Panc1 (cell line): Measurements from ENCODE around the gene CRYBG1. TPM values are rescaled to one million over a fixed set of nuclear protein-coding genes. Genes with fewer than 3 reads are reported as not detected.

Source experiments
- ATAC-seq: fragments of 200-7000 bp; cut with Tn5 transposase; 2 replicates; pipeline ENCODE4 v1.9.1; 2020; ENCODE audit warnings: mild to moderate bottlenecking, moderate library complexity
- BruUV-seq: library from RNA; stranded (reverse); fragments of 400-500 nt; replicated peaks from 2 replicates; lab custom pipeline; 2021; lab: Mats Ljungman, UMichigan
- CTCF ChIA-PET: fragments of 300-600 bp; sonication (Branson Sonifier 250); formaldehyde crosslinking; loops from one replicate; lab custom pipeline; 2022; ENCODE audit warnings: antibody characterized with exemption; lab: Charles Lee
- POLR2A ChIA-PET: fragments of 300-600 bp; sonication (Branson Sonifier 250); formaldehyde crosslinking; loops from one replicate; lab custom pipeline; 2022; ENCODE audit warnings: antibody characterized with exemption; lab: Charles Lee
- DNase-seq: peaks from one replicate; pipeline ENCODE4 v3.0.0-alpha.2; 2010; ENCODE audit warnings: low read depth, low spot score
- H3K27ac ChIP-seq: 2 replicates; pipeline ENCODE4 v1.5.1; 2011; ENCODE audit warnings: mild to moderate bottlenecking, low read length, inconsistent platforms
- H3K27me3 ChIP-seq: fragments of 200-500 bp; sonication (Bioruptor generic); 2 replicates; pipeline ENCODE4 v1.6.0; 2014; ENCODE audit warnings: low read length, inconsistent platforms; ENCODE audit not compliant: control insufficient read depth, insufficient read depth
- H3K36me3 ChIP-seq: fragments of 200-500 bp; sonication (Bioruptor generic); 2 replicates; pipeline ENCODE4 v1.5.1; 2014; ENCODE audit warnings: inconsistent platforms, mild to moderate bottlenecking, low read length, moderate library complexity; ENCODE audit not compliant: control insufficient read depth, insufficient read depth
- H3K4me1 ChIP-seq: 2 replicates; pipeline ENCODE4 v1.5.1; 2011; ENCODE audit warnings: inconsistent platforms, mild to moderate bottlenecking, low read length, moderate library complexity; ENCODE audit not compliant: control insufficient read depth, insufficient read depth
- H3K4me3 ChIP-seq, 2 experiments: 2 replicates each; pipeline ENCODE4 v1.5.1; 2011 to 2012; ENCODE audit warnings: low read depth in 2 of 2, low read length in 2 of 2, mild to moderate bottlenecking in 2 of 2, inconsistent platforms in 1 of 2, moderate library complexity in 1 of 2
- H3K9me3 ChIP-seq: fragments of 200-500 bp; sonication (Bioruptor generic); 2 replicates; pipeline ENCODE4 v1.5.1; 2014; ENCODE audit warnings: low read depth, mild to moderate bottlenecking, inconsistent platforms, low read length, moderate library complexity; ENCODE audit not compliant: control insufficient read depth, insufficient read depth
- CTCF ChIP-seq: fragments of 450-650 bp; IDR thresholded peaks from 2 replicates; pipeline ENCODE4 v1.5.1; 2017; ENCODE audit warnings: mild to moderate bottlenecking
- POLR2AphosphoS5 ChIP-seq: IDR thresholded peaks from 2 replicates; pipeline ENCODE4 v1.6.1; 2012; ENCODE audit warnings: mild to moderate bottlenecking, low read depth, low read length, moderate library complexity
- REST ChIP-seq, 2 experiments: IDR thresholded peaks; 2 replicates each; pipeline ENCODE4 v1.6.1; 2011 to 2012; ENCODE audit warnings: low read depth in 2 of 2, control low read depth in 1 of 2, low read length in 1 of 2, mild to moderate bottlenecking in 1 of 2, moderate library complexity in 1 of 2; ENCODE audit not compliant: insufficient read depth in 1 of 2
- SIN3A ChIP-seq: IDR thresholded peaks from 2 replicates; pipeline ENCODE4 v1.6.1; 2012; ENCODE audit warnings: low read depth, mild to moderate bottlenecking, low read length, moderate library complexity, borderline replicate concordance; ENCODE audit not compliant: insufficient read depth
- TCF7L2 ChIP-seq: IDR thresholded peaks from 2 replicates; pipeline ENCODE4 v1.6.1; 2011; ENCODE audit warnings: mild to moderate bottlenecking, low read depth, low read length, inconsistent platforms
- in situ Hi-C: cut with HindIII; loops from 2 replicates; pipeline ENCODE4 v1.10.0; 2016; ENCODE audit warnings: low sequenced_read_pairs, low pct_unique_long_range_greater_than_20kb
- intact Hi-C: fragments of 100-400 bp; cut with micrococcal nuclease; formaldehyde crosslinking; loops from one replicate; pipeline ENCODE4 v1.10.0; 2022; ENCODE audit not compliant: unreplicated experiment
- total RNA-seq: library from RNA; stranded (reverse); gene quantifications from one replicate; pipeline ENCODE4 v1.2.1, GENCODE V29; 2021; ENCODE audit not compliant: unreplicated experiment

Gene CRYBG1
- total RNA-seq, 1 experiment from 2014 or later = 32.3 TPM

- ATAC-seq (peak; percentile 76), DNase-seq (no peak)
- Histone ChIP-seq H3K27me3 (no peaks in the 10 kb centered on the region; the same call in 1 of the 2 replicates), H3K9me3 (no peaks in the 10 kb centered on the region), H3K36me3 (no peaks in the 10 kb centered on the region), H3K27ac (no peak overlapping the region), H3K4me3 (no peak overlapping the region), H3K4me1 (peaks cover 3% of the 10 kb centered on the region; the same call in 1 of the 2 replicates)
- no TSS peak for BruUV-seq
- POLR2A ChIA-PET = interaction anchor here (0.7 to 1.0 kb wide), 2 partner anchors 9 to 235 kb away, joined by 3 to 4 read pairs; partner anchors contain the start of gene ATG5
- no peak for TF ChIP-seq REST (IDR thresholded peaks at IDR 0.05; ENCODE audit: insufficient read depth in 1 of 2, low read depth in 2 of 2, low read length in 1 of 2)
- TF ChIP-seq SIN3A = no peak
- TF ChIP-seq CTCF = peak; percentile 90
- TF ChIP-seq TCF7L2 = no peak
- in situ Hi-C loops = no loop called here
- intact Hi-C loops = loop anchor here (1.0 to 10.0 kb wide), 2 partner anchors 110 to 650 kb away; no protein-coding TSS in a partner anchor
- CTCF ChIA-PET = interaction anchor here (0.6 to 1.5 kb wide), 20 partner anchors 9 to 1514 kb away, joined by 3 to 14 read pairs (median 5); partner anchors contain the start of gene ATG5
Measured at GRCh38 chr6:106334646-106335448, 25.7 kb upstream of the CRYBG1 start.

GRCh38 chr6:106339334-106340029, 21.0 kb upstream of the CRYBG1 start:
- Histone ChIP-seq H3K4me1 (peaks cover 3% of the 10 kb centered on the region; the same call in 1 of the 2 replicates), H3K9me3 (no peaks in the 10 kb centered on the region), H3K27ac (no peak overlapping the region), H3K27me3 (no peaks in the 10 kb centered on the region; the same call in 1 of the 2 replicates), H3K36me3 (no peaks in the 10 kb centered on the region), H3K4me3 (peak overlapping the region in 1 of 2 experiments; percentile 12; a peak in 1 of 4 replicates)
- BruUV-seq = no TSS peak
- no peak for TF ChIP-seq TCF7L2
- TF ChIP-seq POLR2AphosphoS5 = no peak
- peak; percentile 96 for TF ChIP-seq CTCF
- TF ChIP-seq REST (IDR thresholded peaks at IDR 0.05; ENCODE audit: insufficient read depth in 1 of 2, low read depth in 2 of 2, low read length in 1 of 2) = no peak
- TF ChIP-seq SIN3A = no peak
- ChIA-PET CTCF (interaction anchor here (0.5 to 1.6 kb wide), 8 partner anchors 10 to 227 kb away, joined by 3 to 10 read pairs (median 4); partner anchors contain the start of gene CRYBG1), POLR2A (interaction anchor here (0.6 kb wide), 1 partner anchor 228 kb away, joined by 3 read pairs; no protein-coding TSS in a partner anchor)
- intact Hi-C loops (loop anchor here (2.0 to 10.0 kb wide), 2 partner anchors 225 to 645 kb away; no protein-coding TSS in a partner anchor), in situ Hi-C loops (no loop called here)
- DNase-seq = peak; percentile 51
- peak; percentile 98 for ATAC-seq
